Ecto neural progenitor cell (in vitro differentiated cells): ENCODE data around the gene NDUFV2.
"Not testable (repeated sequence)": the region's sequence is repeated elsewhere in the genome, so short reads cannot be mapped to it uniquely, and the experiment has no call there.

Experiments
- DNase-seq: peaks from one replicate; pipeline ENCODE4 v3.0.0-alpha.2; 2018; ENCODE audit warnings: low spot score

The NDUFV2 gene

DNA sequence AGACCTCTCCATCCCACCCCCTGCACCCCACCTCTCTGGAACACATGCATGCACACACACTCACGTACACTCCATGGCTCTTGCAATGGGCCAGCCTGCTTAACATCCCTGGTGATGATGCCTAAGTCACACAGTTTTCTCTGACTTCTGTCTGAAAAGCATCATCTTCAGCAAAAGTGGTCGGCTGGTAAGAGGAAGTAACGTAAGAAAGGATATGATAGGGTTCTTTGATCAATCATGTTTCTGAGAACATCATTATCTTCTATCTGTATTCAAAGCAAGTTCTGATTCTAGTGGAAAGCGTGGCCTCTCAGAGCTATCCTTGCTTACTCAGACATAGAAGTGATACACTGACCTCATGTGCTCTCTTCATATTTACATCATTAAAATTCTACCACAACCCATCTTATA is 11.4 kb upstream of the NDUFV2 start:
- DNase-seq = no peak

DNA sequence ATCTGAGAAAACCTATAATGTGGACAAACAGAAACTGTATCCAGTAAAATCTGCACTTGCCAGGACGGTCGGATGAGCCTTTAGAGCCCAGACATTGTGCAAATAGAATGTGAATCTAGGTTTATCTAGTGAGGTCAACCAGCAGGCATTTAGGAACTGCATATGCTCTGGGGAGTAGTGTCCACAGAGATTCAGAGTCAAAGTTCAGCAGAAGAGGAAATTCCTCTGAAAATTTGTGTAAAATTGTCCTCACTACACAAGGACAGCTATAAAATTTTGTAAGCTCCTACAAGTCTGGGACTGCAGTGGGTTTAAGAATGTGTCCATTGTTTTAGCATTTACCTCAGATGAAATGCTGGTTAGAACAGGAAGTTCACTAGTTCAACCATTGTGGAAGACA is 9.8 kb upstream of the NDUFV2 start:
- DNase-seq = no peak

DNA sequence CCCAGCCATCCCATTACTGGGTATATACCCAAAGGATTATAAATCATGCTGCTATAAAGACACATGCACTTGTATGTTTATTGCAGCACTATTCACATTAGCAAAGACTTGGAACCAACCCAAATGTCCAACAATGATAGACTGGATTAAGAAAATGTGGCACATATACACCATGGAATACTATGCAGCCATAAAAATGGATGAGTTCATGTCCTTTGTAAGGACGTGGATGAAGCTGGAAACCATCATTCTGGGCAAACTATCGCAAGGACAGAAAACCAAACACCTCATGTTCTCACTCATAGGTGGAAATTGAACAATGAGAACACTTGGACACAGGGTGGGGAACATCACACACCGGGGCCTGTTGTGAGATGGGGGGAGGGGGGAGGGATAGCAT is 9.4 kb upstream of the NDUFV2 start:
- not testable (repeated sequence) for DNase-seq

DNA sequence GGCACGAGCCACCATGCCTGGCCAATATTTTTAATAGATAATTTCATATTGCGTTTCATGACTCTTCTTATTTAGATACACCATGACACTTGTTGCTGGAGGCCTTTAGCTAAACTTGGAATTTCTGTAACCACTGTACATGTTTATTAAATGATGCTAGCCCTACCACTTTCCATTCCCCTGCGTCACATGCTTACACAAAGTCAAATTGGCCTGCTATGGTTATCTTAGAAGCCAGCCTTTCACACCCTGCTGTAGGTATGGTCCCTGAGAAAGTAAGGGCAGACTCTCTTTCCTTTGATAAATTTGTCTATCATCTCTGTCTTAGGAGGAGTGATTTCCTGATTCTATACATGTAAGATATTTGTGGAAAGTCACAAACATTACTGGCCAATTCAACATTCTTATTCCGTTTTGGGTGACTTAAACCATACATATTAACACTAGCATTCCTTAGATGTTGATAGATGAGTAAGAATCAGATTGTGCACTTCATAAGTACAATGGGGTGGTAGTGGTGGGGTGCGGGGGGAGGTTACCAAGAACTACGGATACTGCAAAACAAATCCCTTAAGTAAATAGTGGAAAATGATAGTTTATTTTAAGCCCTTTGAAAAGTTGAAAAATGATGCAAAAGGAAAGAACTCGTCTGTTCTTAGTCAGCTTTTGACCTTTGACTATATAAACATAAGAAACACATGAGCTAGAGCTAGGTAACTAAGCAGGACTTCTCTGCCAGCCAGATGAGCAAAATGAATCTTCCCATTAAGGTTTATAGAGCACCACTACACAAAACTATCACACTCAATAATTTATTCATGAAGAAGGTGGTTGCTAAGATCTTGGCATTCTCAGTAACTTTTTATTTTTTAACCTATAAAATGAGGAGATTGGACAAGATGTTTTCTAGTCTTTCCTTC is 7.9 kb upstream of the NDUFV2 start:
- no peak for DNase-seq

DNA sequence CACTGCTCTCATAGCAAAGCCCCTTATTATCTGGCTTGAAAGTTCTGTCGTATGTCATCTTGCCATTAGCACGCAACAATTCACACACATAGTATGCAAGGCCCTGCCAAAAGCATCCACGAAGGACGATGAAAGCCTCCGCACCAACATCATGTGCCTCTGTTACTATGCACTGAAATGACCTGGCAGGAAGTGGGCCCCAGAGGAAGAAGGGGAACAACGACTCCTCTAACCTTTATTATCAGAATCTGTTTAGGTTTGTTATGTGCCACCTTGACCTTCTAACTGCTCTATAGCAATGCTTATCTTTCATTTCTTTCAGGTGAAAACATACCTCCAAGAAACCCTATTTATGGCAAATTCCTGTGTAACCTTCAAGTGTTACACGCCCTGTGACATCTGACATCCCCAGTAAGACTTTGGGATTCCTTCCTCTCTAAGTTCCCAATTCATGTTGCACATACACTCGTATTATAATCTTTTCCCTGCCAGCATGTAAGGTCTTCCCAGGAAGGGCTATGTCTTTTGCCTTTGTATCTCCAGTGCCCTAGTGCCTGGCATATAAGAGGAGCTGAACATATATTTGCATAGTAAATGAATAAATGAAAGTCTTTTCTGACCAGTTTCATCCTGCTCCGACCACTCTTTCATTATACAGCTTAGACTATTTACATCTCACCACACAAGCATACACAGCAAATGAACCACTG is 7.0 kb upstream of the NDUFV2 start:
- no peak for DNase-seq

DNA sequence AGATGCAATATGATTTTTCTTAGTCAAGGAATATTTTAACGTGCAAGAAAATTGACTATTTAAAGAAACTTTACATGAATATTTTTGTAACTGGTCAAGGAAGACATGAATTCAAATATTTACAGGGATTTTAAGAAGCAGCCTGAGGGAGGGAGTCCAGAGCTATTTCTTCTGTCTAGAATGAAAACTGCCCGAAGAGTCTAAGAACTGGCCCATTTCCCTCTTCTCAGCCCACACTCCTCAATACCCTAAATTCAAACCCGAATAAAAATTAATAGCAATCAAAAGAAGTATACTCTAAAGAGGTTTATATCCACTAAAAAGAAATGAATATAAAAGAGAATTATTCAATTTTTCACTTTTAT is 6.5 kb upstream of the NDUFV2 start:
- no peak for DNase-seq

DNA sequence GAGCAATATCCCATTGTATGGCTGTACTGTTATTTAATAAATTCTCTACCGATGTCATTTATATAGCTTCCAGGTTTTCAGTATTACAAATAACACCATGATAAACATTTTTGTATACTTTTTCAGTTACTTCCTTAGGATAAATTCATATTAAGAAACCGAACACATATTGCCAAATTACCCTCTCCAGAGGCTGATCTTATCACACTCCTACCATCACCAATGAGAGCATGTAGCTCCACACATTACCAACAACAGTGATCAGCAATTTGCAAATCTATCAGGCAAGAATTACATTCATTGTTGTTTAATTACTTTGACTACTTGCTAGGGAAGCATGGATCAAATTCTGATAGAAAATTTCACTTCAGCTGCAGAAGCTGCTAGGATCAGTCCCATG is 5.8 kb upstream of the NDUFV2 start:
- DNase-seq = no peak

DNA sequence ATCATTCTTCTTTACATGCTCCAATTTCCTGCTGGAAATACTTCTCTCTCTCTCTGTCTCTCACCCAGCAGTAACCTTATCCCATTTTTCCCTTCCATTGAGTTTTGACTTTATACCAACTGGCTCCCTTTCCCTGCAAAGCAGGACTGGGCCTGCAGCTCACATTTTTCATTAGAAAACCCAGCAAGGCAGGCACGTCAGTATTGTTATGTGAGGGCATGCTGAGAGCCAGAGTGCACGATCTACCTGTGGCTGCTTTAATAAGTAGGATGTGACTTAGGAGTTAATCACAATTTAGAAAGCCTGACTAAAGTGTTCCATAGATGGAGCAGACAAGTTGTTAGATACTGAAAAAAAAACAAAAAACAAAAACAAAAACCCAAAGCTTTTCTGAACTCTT is 5.2 kb upstream of the NDUFV2 start:
- DNase-seq = no peak

DNA sequence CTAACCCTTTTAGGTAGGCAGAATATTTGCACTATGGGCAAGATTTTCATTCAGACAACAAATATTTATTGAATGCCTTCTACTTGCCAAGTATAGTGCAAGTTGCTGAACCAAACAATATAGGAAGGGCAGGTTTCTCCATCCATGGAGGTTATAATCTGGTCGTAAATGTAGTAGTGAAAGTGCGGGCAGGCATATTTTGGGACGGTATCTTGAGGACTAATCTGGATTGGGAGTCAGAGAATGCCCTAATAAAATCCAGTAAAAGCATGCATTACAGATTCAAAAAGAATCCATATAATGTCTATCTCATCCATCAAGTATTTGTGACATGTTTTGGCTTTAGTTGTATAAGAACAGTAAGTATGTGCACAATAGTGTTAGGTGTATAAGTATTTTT is 1.7 kb upstream of the NDUFV2 start:
- no peak for DNase-seq

DNA sequence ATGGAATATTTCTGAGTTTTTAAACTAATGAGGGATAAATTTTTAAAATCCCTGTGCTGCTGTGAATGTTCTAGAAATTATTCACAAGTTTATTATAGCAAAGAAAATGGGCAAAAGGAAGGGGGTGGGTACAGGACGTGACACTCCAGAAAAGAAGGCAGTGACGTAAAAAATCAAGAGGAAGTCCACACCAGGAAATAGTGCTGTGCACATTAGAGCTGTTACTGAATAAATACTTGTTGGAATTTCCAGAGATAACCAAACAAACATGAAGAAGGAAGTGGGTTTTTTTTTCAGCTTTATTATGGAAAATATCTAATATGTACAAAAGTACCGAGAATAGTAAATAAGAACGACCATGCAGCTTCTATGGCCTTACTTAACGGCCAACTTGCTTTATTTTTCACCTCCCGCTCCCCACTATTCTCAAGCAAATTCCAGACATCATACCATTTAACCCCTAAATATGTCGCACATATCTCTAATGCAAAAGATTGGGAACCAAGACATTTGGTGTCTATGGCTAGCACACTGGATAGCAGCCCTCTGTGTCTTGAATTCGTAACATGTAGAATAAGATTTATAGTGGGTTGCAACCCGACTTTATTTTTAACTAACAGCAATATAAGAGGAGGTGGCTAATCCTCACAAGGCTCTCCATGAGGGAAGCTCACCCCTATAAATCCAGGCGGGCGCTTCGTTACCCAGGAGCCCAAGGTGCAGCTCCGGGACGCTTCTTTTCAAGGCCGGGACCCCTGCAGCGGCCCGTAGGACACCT is 580 bp upstream of the NDUFV2 start:
- DNase-seq = no peak

DNA sequence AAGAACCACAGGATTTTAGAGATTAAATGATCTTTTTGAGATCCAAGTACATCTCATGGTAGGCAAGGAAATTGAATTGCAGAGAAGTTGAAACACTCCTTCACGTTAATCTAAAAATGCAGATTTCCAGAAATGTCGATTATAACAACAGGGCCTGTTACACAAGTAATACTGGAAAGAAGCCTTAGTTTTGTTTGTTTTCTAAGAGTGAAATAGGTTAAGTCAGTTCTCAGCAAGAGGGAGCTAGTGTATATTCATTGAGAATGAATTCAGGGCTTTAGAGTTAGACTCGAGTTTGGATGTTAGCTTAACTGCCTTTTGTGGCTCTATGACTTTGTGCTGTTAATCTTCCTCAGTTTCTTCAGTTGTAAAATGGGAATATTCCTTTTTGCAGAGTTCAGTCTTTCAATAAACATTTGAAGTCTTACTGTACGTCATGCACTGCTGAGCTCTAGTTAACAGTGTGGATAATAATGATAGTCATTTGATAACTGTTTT is 926 bp downstream of the NDUFV2 start:
- no peak for DNase-seq

DNA sequence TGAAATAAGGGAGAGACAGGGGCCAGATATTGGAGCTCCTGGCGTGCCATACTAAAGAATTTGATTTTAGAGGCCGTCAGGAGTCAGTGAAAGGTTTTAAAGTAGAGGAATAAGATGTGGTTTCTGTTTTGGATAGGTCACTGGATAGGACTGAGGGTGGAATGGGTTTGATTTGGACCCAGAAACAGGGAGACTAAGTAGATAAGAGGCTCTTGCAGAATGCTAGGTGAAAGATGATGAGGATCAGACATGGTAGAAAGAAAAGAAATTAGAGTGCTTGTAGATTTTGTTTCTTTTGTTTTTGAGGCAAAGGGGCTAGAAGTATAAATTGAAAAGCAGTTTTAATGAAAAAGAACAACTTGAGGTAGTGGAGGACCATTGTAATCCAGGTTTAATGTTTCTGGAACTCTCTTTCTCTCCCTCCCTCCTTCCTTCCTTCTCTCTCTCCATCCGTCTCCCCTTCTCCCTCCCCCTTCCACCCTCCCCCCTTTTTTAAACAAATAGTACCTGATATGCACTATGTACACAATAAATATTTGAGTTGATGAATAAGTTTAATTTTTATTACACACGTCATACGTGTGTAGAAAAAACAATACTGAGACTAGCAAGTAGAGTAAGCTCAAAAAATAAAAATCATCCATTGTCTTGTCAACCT is 1.9 kb downstream of the NDUFV2 start:
- DNase-seq = no peak

DNA sequence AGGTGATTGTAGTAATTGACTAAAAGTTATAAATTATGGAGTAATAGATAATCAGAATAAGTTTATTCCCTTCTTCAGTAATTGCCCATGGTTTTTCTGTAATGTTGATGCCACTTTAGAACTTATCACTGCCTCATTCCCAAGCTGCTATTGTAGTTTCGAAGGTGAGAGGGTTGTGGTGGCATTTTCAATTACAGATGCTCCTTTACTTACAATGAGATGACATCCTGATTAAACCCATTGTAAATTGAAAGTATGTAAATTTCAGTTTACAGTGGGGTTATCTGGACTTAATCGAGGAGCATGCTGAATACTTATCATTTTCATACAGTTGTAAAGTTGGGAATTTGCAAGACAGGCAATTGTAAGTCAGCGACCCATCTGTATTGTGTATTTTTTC is 2.9 kb downstream of the NDUFV2 start:
- DNase-seq = no peak

DNA sequence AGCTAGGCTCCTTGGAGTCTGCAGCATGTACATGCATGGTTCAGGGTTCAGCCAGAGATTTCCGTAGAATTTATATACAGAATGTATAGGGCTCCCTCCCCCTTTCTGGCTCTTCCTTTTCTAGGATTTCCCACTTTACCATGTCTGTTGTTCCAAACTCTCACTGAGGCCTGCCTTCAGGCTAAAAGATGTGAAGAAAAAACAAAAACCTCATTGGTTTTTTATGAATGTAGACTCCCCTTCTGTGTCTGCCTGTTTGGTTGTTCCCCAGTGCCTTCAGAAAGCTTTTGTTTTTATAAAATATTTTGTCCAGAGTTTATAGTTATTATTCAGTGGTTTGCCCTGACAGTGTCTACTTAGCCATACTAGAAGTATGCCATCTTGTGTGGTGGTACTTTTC is 3.6 kb downstream of the NDUFV2 start:
- no peak for DNase-seq

DNA sequence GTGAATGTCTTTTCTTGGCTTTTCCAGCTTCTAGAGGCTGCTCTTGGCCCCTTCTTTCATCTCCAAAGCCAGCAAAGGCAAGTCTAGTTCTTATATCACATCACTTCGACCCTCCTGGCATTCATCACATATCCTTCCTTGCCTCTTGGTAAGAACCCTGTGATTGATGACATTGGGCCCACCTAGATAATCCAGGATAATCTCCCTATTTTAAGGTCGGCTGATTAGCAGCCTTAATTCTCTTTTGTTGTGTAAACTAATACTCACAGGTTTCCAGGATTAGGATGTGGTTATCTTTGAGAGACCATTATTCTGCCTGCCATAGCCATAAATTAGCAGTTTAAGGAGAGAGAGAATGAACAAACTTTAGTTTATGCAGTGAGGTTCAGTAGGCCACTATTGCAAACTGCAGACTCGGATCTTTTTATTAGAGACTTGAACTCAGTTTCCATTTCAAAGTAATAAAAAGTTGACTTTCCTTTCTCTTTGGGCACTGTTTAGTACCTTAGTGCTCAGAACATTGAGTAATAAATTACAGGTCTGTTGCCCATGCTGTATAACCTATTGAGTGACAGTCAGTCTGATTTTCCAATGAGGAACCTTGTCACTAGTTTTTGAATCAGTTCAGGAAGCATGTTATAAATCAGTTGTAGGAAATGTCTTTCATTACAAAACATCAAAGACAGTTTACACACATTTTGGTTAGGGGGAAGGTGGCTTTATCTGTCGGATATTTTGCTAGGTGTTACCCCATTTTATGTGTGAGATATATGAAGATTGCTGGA is 4.5 kb downstream of the NDUFV2 start:
- no peak for DNase-seq

DNA sequence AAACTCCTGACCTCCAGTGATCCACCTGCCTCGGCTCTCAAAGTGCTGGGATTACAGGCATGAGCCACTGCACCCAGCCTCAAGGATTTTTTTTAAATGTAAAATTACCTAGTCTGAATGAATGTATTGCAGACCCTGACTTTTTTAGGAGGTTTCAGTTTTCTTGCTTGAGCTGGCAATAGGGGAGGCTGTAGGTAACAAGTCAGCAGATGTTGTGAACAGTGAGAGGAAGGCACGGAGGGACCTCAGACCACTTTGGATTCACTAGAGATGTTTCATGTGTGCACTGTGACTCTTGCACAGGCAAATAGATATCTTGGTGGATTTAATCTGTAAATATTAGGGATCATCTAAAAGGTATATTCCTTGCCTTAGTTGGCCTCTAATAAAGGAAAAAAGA is 6.4 kb downstream of the NDUFV2 start:
- no peak for DNase-seq

DNA sequence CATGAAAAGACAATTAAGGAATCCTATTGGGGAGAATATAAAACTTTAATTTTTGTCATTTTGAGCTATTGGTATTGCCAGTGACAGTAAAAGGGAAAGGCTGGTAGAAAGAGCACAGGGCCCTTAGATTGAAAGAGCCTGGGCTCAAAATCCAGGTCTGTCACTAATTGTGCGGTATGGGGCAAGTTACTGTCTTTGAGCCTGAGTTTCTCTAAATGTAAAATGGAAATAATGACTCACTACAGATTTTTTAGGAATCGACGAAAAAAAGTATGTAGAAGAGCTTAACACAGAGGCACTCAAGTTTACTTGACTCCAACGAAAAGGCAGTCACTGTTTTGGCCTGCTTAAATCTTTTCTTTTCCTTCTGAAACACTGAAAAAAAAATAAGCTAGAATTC is 7.0 kb downstream of the NDUFV2 start:
- DNase-seq = no peak

DNA sequence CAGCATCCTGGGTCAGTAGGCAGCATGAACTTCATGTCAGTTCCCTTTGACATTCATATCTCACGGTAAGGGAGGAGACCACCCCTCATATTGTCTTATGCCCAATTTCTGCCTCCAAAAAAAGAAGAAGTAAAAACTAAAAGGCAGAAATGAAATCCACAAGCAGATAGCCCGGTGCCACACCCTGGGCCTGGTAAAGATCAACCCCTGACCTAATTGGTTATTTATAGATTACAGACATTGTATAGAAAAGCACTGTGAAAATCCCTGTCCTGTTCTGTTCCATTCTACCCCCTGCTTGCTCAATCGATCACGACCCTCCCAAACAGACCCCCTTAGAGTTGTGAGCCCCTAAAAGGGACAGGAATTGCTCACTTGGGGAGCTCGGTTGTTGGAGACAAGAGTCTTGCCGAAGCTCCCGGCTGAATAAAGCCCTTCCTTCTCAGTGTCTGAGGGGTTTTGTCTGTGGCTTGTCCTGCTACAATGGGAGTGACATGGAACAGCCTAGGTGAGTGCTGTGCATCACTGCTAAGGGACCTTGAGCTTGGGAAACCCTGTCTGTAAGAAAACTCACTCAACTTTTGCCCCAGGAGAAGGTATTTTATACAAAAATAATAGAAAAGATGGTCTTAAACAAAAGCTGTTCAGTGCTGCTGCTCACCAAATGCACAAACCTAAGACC is 11.1 kb downstream of the NDUFV2 start:
- no peak for DNase-seq

DNA sequence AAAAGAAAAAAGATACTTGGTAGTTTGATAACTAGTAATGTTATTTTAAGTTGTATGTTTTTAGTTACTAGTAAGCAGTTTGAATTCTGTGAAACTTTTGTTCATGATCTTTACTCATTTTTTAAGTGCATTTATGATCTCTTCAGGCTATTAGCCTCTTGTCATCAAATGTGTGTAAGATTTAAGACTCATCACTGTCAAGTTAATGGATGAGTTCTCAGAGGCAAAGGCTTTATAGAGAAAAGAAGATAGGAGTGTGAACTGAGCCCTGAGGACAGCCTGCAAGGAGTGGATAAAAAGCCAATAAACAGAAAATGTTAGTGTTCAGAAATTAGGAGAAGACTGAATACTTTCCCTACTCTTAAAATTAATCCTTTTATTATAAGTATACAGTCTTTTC is 13.5 kb downstream of the NDUFV2 start:
- no peak for DNase-seq

DNA sequence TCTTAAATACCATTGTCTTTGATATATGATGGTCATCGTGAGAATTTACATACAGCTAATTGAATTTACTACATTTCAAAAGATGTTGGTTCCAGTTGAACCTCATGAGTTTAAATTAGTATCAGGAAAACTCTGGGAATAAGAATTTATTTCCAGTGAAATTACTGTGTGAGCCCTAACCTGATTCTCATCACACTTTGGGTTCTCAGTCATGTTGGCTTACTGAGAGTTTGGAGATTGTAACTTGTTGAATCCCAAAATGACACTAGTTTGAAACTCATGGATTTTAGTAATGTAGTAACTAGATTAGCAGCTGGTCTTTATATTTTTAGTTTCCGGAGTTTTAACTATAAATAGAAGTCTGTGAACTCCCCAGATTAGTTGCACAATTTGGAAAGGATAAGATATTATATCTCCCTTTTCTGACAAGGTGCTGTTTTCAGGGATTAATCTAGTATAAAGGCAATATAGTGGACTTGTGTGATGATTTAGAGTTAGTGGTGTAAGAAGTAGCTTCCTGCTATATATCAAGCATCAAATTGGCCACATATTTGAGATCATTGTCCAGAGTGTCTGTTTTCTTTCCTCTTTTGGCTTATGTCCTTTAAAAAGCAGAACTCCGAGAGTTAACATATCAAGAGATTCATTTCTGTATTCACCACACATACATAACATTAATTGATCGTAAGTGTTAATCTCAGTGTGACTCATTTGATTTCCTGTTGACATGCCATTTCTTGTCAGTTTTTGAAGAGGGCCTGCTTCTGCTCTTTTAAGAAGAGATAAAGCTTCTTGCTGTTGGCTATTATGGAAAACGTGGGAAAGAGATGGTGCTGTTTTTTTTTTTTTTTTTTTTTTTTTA is 15.7 kb downstream of the NDUFV2 start:
- DNase-seq = no peak
